Caco-2 (cell line): ENCODE measurements around the gene DNMT3A. TPM values are rescaled to one million over a fixed set of nuclear protein-coding genes. Genes with fewer than 3 reads are reported as not detected.

Experiments
- BruUV-seq: library from RNA; stranded (reverse); fragments of 400-500 nt; replicated peaks from 2 replicates; lab custom pipeline; 2021; lab: Mats Ljungman, UMichigan
- CTCF ChIA-PET: fragments of 300-600 bp; sonication (Branson Sonifier 250); formaldehyde crosslinking; loops from one replicate; lab custom pipeline; 2022; ENCODE audit warnings: antibody characterized with exemption; lab: Charles Lee
- POLR2A ChIA-PET: fragments of 300-600 bp; sonication (Branson Sonifier 250); formaldehyde crosslinking; loops from one replicate; lab custom pipeline; 2022; ENCODE audit warnings: antibody characterized with exemption; lab: Charles Lee
- DNase-seq, 2 experiments: peaks; one replicate each; pipeline versions ENCODE4 v3.0.0 to v3.0.0-alpha.2; 2020 to 2022
- H3K27me3 ChIP-seq: replicated peaks from 2 replicates; pipeline ENCODE4 v1.6.0; 2011; ENCODE audit warnings: low read length; ENCODE audit not compliant: control insufficient read depth, insufficient read depth
- H3K36me3 ChIP-seq: 2 replicates; pipeline ENCODE4 v1.5.1; 2011; ENCODE audit warnings: low read length; ENCODE audit not compliant: control insufficient read depth, insufficient read depth
- H3K4me1 ChIP-seq: fragments of 250-450 bp; sonication (Bioruptor Pico); 2 replicates; pipeline ENCODE4 v1.5.1; 2020; ENCODE audit warnings: mild to moderate bottlenecking
- H3K4me3 ChIP-seq: 2 replicates; pipeline ENCODE4 v1.5.1; 2011; ENCODE audit warnings: low read depth, mild to moderate bottlenecking, control low read depth, low read length
- H3K9me3 ChIP-seq: fragments of 250-450 bp; sonication (Bioruptor Pico); 2 replicates; pipeline ENCODE4 v1.5.1; 2020; ENCODE audit warnings: mild to moderate bottlenecking, moderate library complexity
- H3K27ac Mint-ChIP-seq: one replicate; pipeline ENCODE4 v1.8.0; 2022; ENCODE audit warnings: mixed read lengths; ENCODE audit not compliant: unreplicated experiment
- H3K27me3 Mint-ChIP-seq: one replicate; pipeline ENCODE4 v1.8.0; 2022; ENCODE audit warnings: mixed read lengths; ENCODE audit not compliant: insufficient read depth, unreplicated experiment
- H3K36me3 Mint-ChIP-seq: one replicate; pipeline ENCODE4 v1.8.0; 2022; ENCODE audit warnings: mild to moderate bottlenecking, mixed read lengths; ENCODE audit not compliant: insufficient read depth, unreplicated experiment
- H3K4me1 Mint-ChIP-seq: one replicate; pipeline ENCODE4 v1.8.0; 2022; ENCODE audit warnings: low read depth, mixed read lengths; ENCODE audit not compliant: unreplicated experiment
- H3K4me3 Mint-ChIP-seq: one replicate; pipeline ENCODE4 v1.8.0; 2022; ENCODE audit warnings: mild to moderate bottlenecking, moderate library complexity, mixed read lengths; ENCODE audit not compliant: unreplicated experiment
- H3K9me3 Mint-ChIP-seq: one replicate; pipeline ENCODE4 v1.8.0; 2022; ENCODE audit warnings: mixed read lengths; ENCODE audit not compliant: unreplicated experiment
- intact Hi-C: fragments of 100-400 bp; cut with micrococcal nuclease; formaldehyde crosslinking; loops from one replicate; pipeline ENCODE4 v1.10.0; 2022; ENCODE audit not compliant: unreplicated experiment
- total RNA-seq: library from RNA; stranded (reverse); gene quantifications from 2 replicates; pipeline ENCODE4 v1.2.3, GENCODE V29; 2022
- TF ChIP-seq, protein P1 (sequence below), 2 experiments: fragments of 200-600 bp in 1 of 2; IDR thresholded peaks; 1 replicate in 1 of 2; 2 replicates in 1 of 2; pipeline versions ENCODE4 v1.5.1 to v1.8.0; 2011 to 2022; ENCODE audit warnings: antibody characterized with exemption in 1 of 2, control low read depth in 1 of 2, inconsistent platforms in 1 of 2, low read depth in 1 of 2, low read length in 1 of 2, mild to moderate bottlenecking in 1 of 2, moderate library complexity in 1 of 2; ENCODE audit not compliant: insufficient read depth in 1 of 2, severe bottlenecking in 1 of 2, unreplicated experiment in 1 of 2

Gene DNMT3A
- total RNA-seq, 1 experiment from 2014 or later: 72.2 TPM

DNA sequence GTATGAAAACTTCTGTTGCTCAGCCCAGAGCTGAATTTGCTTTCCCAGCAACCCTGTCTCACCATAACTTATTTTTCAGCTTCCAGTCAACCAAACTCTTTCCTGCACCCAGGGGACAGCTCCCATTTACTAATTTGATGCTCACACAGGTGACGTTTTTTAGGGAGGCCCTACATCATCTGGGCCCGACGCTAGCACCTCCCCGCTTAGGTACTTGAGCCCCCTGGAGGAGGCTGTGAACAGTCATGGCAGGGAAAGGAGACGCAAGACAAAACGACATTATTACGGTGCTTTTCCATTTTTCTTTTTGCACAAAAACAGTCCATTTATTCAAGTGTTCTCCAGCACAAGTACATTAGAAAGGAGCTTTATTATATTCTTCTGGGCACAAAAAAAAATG is 114.1 kb downstream of the DNMT3A start:
- no peaks in the 10 kb centered on the region for H3K27me3 ChIP-seq
- BruUV-seq: no TSS peak
- Mint-ChIP-seq H3K4me3 (no peak overlapping the region), H3K27me3 (no peaks in the 10 kb centered on the region), H3K4me1 (peaks cover 7% of the 10 kb centered on the region), H3K27ac (no peak overlapping the region), H3K36me3 (no peaks in the 10 kb centered on the region), H3K9me3 (no peaks in the 10 kb centered on the region)
- ChIA-PET POLR2A (no interaction called here), CTCF (interaction anchor here (0.8 to 3.0 kb wide), 2 partner anchors 61 to 756 kb away, joined by 3 to 23 read pairs; no protein-coding TSS in a partner anchor)
- no peaks in the 10 kb centered on the region for H3K4me1 ChIP-seq
- intact Hi-C loops: no loop called here
- TF ChIP-seq, protein P1, sequence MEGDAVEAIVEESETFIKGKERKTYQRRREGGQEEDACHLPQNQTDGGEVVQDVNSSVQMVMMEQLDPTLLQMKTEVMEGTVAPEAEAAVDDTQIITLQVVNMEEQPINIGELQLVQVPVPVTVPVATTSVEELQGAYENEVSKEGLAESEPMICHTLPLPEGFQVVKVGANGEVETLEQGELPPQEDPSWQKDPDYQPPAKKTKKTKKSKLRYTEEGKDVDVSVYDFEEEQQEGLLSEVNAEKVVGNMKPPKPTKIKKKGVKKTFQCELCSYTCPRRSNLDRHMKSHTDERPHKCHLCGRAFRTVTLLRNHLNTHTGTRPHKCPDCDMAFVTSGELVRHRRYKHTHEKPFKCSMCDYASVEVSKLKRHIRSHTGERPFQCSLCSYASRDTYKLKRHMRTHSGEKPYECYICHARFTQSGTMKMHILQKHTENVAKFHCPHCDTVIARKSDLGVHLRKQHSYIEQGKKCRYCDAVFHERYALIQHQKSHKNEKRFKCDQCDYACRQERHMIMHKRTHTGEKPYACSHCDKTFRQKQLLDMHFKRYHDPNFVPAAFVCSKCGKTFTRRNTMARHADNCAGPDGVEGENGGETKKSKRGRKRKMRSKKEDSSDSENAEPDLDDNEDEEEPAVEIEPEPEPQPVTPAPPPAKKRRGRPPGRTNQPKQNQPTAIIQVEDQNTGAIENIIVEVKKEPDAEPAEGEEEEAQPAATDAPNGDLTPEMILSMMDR (IDR thresholded peaks at IDR 0.05; ENCODE audit: insufficient read depth in 1 of 2, low read depth in 1 of 2, low read length in 1 of 2, severe bottlenecking in 1 of 2, unreplicated experiment in 1 of 2): peak in 1 of 2 experiments; percentile 0
- H3K36me3 ChIP-seq: no peaks in the 10 kb centered on the region
- DNase-seq: no peak
- H3K9me3 ChIP-seq: no peaks in the 10 kb centered on the region
- H3K4me3 ChIP-seq: no peak overlapping the region

DNA sequence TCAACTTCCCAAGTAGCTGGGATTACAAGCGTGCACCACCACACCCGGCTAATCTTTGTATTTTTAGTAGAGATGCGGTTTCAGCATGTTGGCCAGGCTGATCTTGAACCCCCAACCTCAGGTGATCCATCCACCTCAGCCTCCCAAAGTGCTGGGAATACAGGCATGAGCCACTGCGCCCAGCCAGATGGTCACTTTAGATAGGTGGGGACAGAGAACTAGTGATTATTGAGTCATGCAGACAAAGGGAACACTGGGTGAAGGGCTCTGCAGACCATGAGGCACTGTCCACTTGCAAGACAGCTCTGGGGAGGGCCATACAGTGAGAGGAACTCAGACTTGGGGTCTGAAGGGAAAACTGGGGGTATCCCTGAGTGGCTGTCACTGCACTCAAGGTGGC is 114.9 kb downstream of the DNMT3A start:
- H3K27me3 Mint-ChIP-seq: no peaks in the 10 kb centered on the region
- Histone ChIP-seq H3K4me1 (no peaks in the 10 kb centered on the region), H3K9me3 (no peaks in the 10 kb centered on the region), H3K4me3 (no peak overlapping the region), H3K27me3 (no peaks in the 10 kb centered on the region), H3K36me3 (no peaks in the 10 kb centered on the region)
- no peak overlapping the region for H3K4me3 Mint-ChIP-seq
- H3K9me3 Mint-ChIP-seq: no peaks in the 10 kb centered on the region
- H3K4me1 Mint-ChIP-seq: peaks cover 7% of the 10 kb centered on the region
- POLR2A ChIA-PET: no interaction called here
- BruUV-seq: no TSS peak
- no peak overlapping the region for H3K27ac Mint-ChIP-seq
- CTCF ChIA-PET: interaction anchor here (0.8 to 3.0 kb wide), 2 partner anchors 61 to 757 kb away, joined by 3 to 23 read pairs; no protein-coding TSS in a partner anchor
- H3K36me3 Mint-ChIP-seq: no peaks in the 10 kb centered on the region
- TF ChIP-seq, protein P1 (IDR thresholded peaks at IDR 0.05; ENCODE audit: insufficient read depth in 1 of 2, low read depth in 1 of 2, low read length in 1 of 2, severe bottlenecking in 1 of 2, unreplicated experiment in 1 of 2): no peak
- DNase-seq: no peak
- intact Hi-C loops: no loop called here

DNA sequence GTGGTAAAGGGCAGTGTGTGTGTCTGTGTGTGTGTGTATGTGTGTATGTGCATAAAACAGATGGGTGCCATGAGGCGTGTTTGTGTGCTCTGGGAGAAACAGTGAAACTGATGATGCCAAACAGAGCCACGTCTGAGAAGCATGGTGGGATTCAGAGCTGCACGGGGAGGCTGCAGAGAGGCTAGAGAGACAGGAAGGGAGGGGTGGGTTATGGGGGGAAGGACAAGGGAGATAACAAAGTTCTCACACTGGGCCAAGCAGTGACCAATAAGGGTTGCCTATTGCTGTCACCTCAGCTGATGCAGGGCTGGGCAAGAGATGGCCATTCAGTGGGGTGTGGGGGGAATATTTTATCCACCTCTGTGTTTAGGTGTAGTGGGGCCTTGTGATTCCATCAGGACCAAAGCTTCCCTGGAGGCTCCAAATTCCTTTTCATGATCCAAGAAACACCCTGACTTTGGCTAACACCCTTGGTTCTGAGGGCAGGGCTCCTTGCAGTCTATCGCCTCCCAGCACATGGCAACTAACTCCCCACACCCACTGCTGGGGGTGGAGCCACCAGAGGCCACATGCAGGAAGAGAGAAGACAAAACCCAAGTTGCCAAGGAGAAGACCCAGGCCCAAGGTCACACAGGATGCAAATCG is 119.1 kb downstream of the DNMT3A start:
- no peak overlapping the region for H3K4me3 ChIP-seq
- no peaks in the 10 kb centered on the region for H3K4me1 ChIP-seq
- CTCF ChIA-PET: interaction anchor here (0.6 kb wide), 1 partner anchor 29 kb away, joined by 6 read pairs; no protein-coding TSS in a partner anchor
- intact Hi-C loops: no loop called here
- H3K36me3 ChIP-seq: no peaks in the 10 kb centered on the region
- Mint-ChIP-seq H3K4me3 (no peak overlapping the region), H3K4me1 (no peaks in the 10 kb centered on the region), H3K36me3 (no peaks in the 10 kb centered on the region), H3K27ac (no peak overlapping the region), H3K9me3 (no peaks in the 10 kb centered on the region), H3K27me3 (no peaks in the 10 kb centered on the region)
- DNase-seq: no peak
- H3K27me3 ChIP-seq: no peaks in the 10 kb centered on the region
- TF ChIP-seq, protein P1 (IDR thresholded peaks at IDR 0.05; ENCODE audit: insufficient read depth in 1 of 2, low read depth in 1 of 2, low read length in 1 of 2, severe bottlenecking in 1 of 2, unreplicated experiment in 1 of 2): no peak
- H3K9me3 ChIP-seq: no peaks in the 10 kb centered on the region
- POLR2A ChIA-PET: no interaction called here
- no TSS peak for BruUV-seq
